Calu3 (cell line): Measurements from ENCODE around the gene SULF2. TPM values are rescaled to one million over a fixed set of nuclear protein-coding genes. Genes with fewer than 3 reads are reported as not detected.

Experiments
- BruUV-seq: library from RNA; stranded (reverse); fragments of 400-500 nt; replicated peaks from 2 replicates; lab custom pipeline; 2021; lab: Mats Ljungman, UMichigan
- CTCF ChIA-PET: fragments of 300-600 bp; sonication (Branson Sonifier 250); formaldehyde crosslinking; loops from one replicate; lab custom pipeline; 2022; ENCODE audit warnings: antibody characterized with exemption; lab: Charles Lee
- DNase-seq: peaks from one replicate; pipeline ENCODE4 v3.0.0; 2022
- H3K27ac Mint-ChIP-seq: one replicate; pipeline ENCODE4 v1.8.0; 2022; ENCODE audit warnings: mixed read lengths; ENCODE audit not compliant: unreplicated experiment
- H3K27me3 Mint-ChIP-seq: one replicate; pipeline ENCODE4 v1.8.0; 2022; ENCODE audit warnings: mixed read lengths; ENCODE audit not compliant: unreplicated experiment
- H3K36me3 Mint-ChIP-seq: one replicate; pipeline ENCODE4 v1.8.0; 2022; ENCODE audit warnings: mild to moderate bottlenecking, moderate library complexity, mixed read lengths; ENCODE audit not compliant: insufficient read depth, unreplicated experiment
- H3K4me1 Mint-ChIP-seq: one replicate; pipeline ENCODE4 v1.8.0; 2022; ENCODE audit warnings: mild to moderate bottlenecking, low read depth, mixed read lengths; ENCODE audit not compliant: unreplicated experiment
- H3K4me3 Mint-ChIP-seq: one replicate; pipeline ENCODE4 v1.8.0; 2022; ENCODE audit warnings: mild to moderate bottlenecking, low read depth, moderate library complexity, mixed read lengths; ENCODE audit not compliant: unreplicated experiment
- H3K9me3 Mint-ChIP-seq: one replicate; pipeline ENCODE4 v1.8.0; 2022; ENCODE audit warnings: low read depth, mixed read lengths; ENCODE audit not compliant: unreplicated experiment
- CTCF ChIP-seq: fragments of 200-600 bp; IDR thresholded peaks from one replicate; pipeline ENCODE4 v1.8.0; 2022; ENCODE audit warnings: antibody characterized with exemption; ENCODE audit not compliant: unreplicated experiment
- intact Hi-C: fragments of 100-400 bp; cut with micrococcal nuclease; formaldehyde crosslinking; loops from one replicate; pipeline ENCODE4 v1.10.0; 2022; ENCODE audit not compliant: unreplicated experiment
- total RNA-seq: library from RNA; stranded (reverse); gene quantifications from 2 replicates; pipeline ENCODE4 v1.2.3, GENCODE V29; 2022

SULF2 gene
- total RNA-seq, 1 experiment from 2014 or later = 112 TPM

DNA sequence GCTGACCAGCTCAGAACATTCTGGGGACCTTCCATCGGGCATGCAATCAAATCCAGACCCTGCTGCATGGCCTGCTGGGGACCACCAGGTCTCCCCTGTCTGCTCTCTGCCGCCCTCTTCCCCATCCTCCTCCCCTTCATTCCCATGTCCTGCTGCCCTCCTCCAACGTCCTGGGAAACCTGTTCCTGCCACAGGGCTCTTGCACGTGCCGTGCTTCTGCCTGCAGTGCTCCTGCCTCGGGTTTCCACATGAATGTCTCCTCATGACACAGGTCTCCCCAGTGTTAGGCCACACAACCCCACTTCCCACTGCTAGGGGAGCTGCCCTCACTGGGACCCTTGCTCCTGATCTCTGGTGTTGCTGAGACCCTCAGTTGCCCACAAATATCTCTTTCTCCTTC lies 37.2 kb downstream of the SULF2 start:
- BruUV-seq = no TSS peak
- CTCF ChIA-PET = interaction anchor here (1.4 kb wide), 1 partner anchor 12 kb away, joined by 3 read pairs; no protein-coding TSS in a partner anchor

DNA sequence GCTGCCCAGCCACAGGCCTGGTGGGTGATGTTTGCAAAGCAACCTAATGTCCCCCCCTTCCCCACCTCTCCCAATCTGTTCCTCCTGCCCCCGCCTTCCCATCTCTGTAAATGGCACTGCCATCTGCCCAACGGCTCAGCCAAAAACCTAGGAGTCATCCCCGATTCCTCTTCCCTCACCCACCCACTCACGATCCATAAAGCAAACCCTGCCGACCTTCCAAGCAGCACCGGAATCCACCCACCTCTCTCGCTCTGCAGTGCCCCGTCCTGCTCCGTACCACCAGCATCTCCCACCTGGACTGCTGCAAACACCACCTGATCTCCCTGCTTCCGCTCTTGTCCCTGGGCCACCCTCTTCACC lies 37.6 kb downstream of the SULF2 start:
- no peak for TF ChIP-seq CTCF
- intact Hi-C loops = no loop called here
- CTCF ChIA-PET = interaction anchor here (1.4 kb wide), 1 partner anchor 12 kb away, joined by 3 read pairs; no protein-coding TSS in a partner anchor
- Mint-ChIP-seq H3K4me3 (no peak overlapping the region), H3K36me3 (no peaks in the 10 kb centered on the region), H3K9me3 (no peaks in the 10 kb centered on the region), H3K4me1 (no peaks in the 10 kb centered on the region), H3K27me3 (no peaks in the 10 kb centered on the region), H3K27ac (no peak overlapping the region)
- no peak for DNase-seq
- BruUV-seq = no TSS peak

More for the DNA sequence above, 37.2 kb downstream of the SULF2 start:
- no peaks in the 10 kb centered on the region for H3K36me3 Mint-ChIP-seq
- no peaks in the 10 kb centered on the region for H3K27me3 Mint-ChIP-seq
- H3K9me3 Mint-ChIP-seq = no peaks in the 10 kb centered on the region
- no peak for TF ChIP-seq CTCF
- no peak overlapping the region for H3K27ac Mint-ChIP-seq
- no peak for DNase-seq
- no peak overlapping the region for H3K4me3 Mint-ChIP-seq
- no peaks in the 10 kb centered on the region for H3K4me1 Mint-ChIP-seq
- intact Hi-C loops = no loop called here

- no peaks in the 10 kb centered on the region for H3K27me3 Mint-ChIP-seq
- intact Hi-C loops = no loop called here
- no peak for DNase-seq
- no peaks in the 10 kb centered on the region for H3K9me3 Mint-ChIP-seq
- BruUV-seq = no TSS peak
- H3K4me3 Mint-ChIP-seq = no peak overlapping the region
- TF ChIP-seq CTCF = no peak
- no peak overlapping the region for H3K27ac Mint-ChIP-seq
- H3K36me3 Mint-ChIP-seq = no peaks in the 10 kb centered on the region
- CTCF ChIA-PET = interaction anchor here (0.6 kb wide), 1 partner anchor 39 kb away, joined by 5 read pairs; no protein-coding TSS in a partner anchor
- H3K4me1 Mint-ChIP-seq = no peaks in the 10 kb centered on the region
Observed at GRCh38 chr20:47744803-47745202, 40.5 kb downstream of the SULF2 start.

GRCh38 chr20:47743671-47744070 lies 41.6 kb downstream of the SULF2 start:
- no peak for DNase-seq
- Mint-ChIP-seq H3K27me3 (no peaks in the 10 kb centered on the region), H3K4me3 (no peak overlapping the region), H3K27ac (no peak overlapping the region), H3K9me3 (no peaks in the 10 kb centered on the region), H3K4me1 (no peaks in the 10 kb centered on the region), H3K36me3 (no peaks in the 10 kb centered on the region)
- CTCF ChIA-PET = no interaction called here
- TF ChIP-seq CTCF = no peak
- intact Hi-C loops = no loop called here
- no TSS peak for BruUV-seq
